ENCODE measurements around the gene MYL12B.

Gene MYL12B

DNA sequence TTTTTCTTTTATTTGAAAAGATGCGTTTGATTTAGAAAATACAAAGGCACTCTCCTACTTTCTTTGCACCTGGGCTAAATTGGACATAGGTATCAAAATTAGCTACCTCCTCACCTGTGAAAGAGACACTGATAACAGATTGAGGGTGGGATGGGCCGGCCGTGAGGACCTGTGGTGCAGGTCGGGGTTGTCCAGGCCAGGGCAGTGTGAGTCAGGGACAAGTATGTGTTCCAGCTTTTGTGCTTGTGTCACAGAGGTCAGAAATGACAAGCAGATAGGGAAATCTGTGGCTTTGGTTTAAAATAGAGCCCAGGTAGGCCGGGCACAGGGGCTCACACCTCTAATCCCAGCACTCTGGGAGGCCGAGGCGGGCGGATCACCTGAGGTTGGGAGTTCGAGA lies 22.6 kb downstream of the MYL12B start:
- no peak overlapping the region for H3K27ac ChIP-seq (ENCODE audit: extremely low read depth, low read depth, low read length)
- H3K36me3 ChIP-seq (ENCODE audit: control insufficient read depth in 2 of 2, insufficient read depth in 1 of 2, low read length in 2 of 2), result no peaks in the 10 kb centered on the region
- ChIA-PET POLR2A (interaction anchor here (0.6 kb wide), 1 partner anchor 410 kb away, joined by 3 read pairs; no protein-coding TSS in a partner anchor), CTCF (interaction anchor here (0.6 to 8.1 kb wide), 10 partner anchors 13 to 585 kb away, joined by 3 to 167 read pairs (median 7); no protein-coding TSS in a partner anchor)
- no peak overlapping the region for H3K4me3 ChIP-seq (ENCODE audit: low read depth, low read length)
- TF ChIP-seq ZNF514 (tag by site-specific recombination; IDR thresholded peaks at IDR 0.05) (no peak), ZNF112 (tag by site-specific recombination; IDR thresholded peaks at IDR 0.05) (no peak), ZNF692 (tag by site-specific recombination; IDR thresholded peaks at IDR 0.05) (no peak)
- H3K4me1 ChIP-seq (ENCODE audit: control insufficient read depth, insufficient read depth, low read length), result no peaks in the 10 kb centered on the region
- H3K9me3 ChIP-seq (ENCODE audit: control insufficient read depth, insufficient read depth, low read depth, low read length), result no peaks in the 10 kb centered on the region

DNA sequence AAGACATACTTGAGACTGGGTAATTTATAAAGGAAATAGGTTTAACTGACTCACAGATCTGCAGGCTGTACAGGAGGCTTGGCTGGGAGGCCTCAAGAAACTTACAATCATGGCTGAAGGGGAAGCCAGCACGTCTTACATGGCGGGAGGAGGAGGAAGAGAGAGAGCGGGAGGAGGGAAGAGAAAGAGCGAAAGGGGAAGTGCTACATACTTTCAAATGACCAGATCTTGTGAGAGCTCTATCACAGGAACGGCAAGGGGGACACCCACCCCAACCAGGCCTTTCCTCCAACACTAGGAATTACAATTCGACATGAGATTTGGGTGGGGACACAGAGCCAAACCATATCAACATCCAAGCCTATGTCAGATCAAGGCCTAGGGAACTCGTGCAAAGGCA lies 24.2 kb downstream of the MYL12B start:
- Histone ChIP-seq H3K36me3 (ENCODE audit: control insufficient read depth in 2 of 2, insufficient read depth in 1 of 2, low read length in 2 of 2) (no peaks in the 10 kb centered on the region), H3K4me1 (ENCODE audit: control insufficient read depth, insufficient read depth, low read length) (no peaks in the 10 kb centered on the region), H3K27ac (ENCODE audit: extremely low read depth, low read depth, low read length) (no peak overlapping the region), H3K4me3 (ENCODE audit: low read depth, low read length) (no peak overlapping the region), H3K9me3 (ENCODE audit: control insufficient read depth, insufficient read depth, low read depth, low read length) (no peaks in the 10 kb centered on the region; the same call in none of the 2 replicates)
- TF ChIP-seq KLF7 (tag by site-specific recombination; IDR thresholded peaks at IDR 0.05; ENCODE audit: borderline replicate concordance) (no peak), ZNF837 (tag by site-specific recombination; IDR thresholded peaks at IDR 0.05) (no peak), ZNF292 (tag by site-specific recombination; IDR thresholded peaks at IDR 0.05; ENCODE audit: borderline replicate concordance, low read depth) (no peak), ZNF596 (tag by site-specific recombination; IDR thresholded peaks at IDR 0.05) (no peak), ZNF239 (tag by site-specific recombination; IDR thresholded peaks at IDR 0.05) (no peak), KLF8 (tag by site-specific recombination; IDR thresholded peaks at IDR 0.05) (no peak), GLIS1 (tag by site-specific recombination; IDR thresholded peaks at IDR 0.05) (no peak), ZNF311 (tag by site-specific recombination; IDR thresholded peaks at IDR 0.05; ENCODE audit: borderline replicate concordance) (no peak), ZBTB1 (tag by site-specific recombination; IDR thresholded peaks at IDR 0.05) (no peak), ZNF639 (tag by site-specific recombination; IDR thresholded peaks at IDR 0.05) (no peak), ZNF280C (tag by site-specific recombination; IDR thresholded peaks at IDR 0.05) (no peak), ZNF394 (tag by site-specific recombination; IDR thresholded peaks at IDR 0.05; ENCODE audit: borderline replicate concordance) (no peak), ZNF629 (tag by site-specific recombination; IDR thresholded peaks at IDR 0.05) (no peak), ZNF433 (tag by site-specific recombination; IDR thresholded peaks at IDR 0.05; ENCODE audit: low read depth) (no peak), ZSCAN23 (tag by site-specific recombination; IDR thresholded peaks at IDR 0.05) (no peak), ZNF133 (tag by site-specific recombination; IDR thresholded peaks at IDR 0.05) (no peak), ZNF16 (tag by site-specific recombination; IDR thresholded peaks at IDR 0.05; ENCODE audit: low read depth) (no peak), ZNF580 (tag by site-specific recombination; IDR thresholded peaks at IDR 0.05) (no peak)
- TF ChIP-seq, protein P1, sequence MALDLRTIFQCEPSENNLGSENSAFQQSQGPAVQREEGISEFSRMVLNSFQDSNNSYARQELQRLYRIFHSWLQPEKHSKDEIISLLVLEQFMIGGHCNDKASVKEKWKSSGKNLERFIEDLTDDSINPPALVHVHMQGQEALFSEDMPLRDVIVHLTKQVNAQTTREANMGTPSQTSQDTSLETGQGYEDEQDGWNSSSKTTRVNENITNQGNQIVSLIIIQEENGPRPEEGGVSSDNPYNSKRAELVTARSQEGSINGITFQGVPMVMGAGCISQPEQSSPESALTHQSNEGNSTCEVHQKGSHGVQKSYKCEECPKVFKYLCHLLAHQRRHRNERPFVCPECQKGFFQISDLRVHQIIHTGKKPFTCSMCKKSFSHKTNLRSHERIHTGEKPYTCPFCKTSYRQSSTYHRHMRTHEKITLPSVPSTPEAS (tag by site-specific recombination; IDR thresholded peaks at IDR 0.05), result no peak
- ChIA-PET POLR2A (no interaction called here), CTCF (interaction anchor here (2.8 to 8.1 kb wide), 2 partner anchors 11 to 380 kb away, joined by 11 to 167 read pairs; no protein-coding TSS in a partner anchor)

Measured in HEK293 (cell line).